NCI-H2029 treated with DMSO at 0.1 percent for 48 hours (cell line): Measurements from ENCODE around the gene SLC29A3.
"Not testable (repeated sequence)": the region's sequence is repeated elsewhere in the genome, so short reads cannot be mapped to it uniquely, and the experiment has no call there.

Experiments used
- DNase-seq: peaks from one replicate; lab custom pipeline; 2025; lab: John Stamatoyannopoulos, UW

SLC29A3 gene

DNA sequence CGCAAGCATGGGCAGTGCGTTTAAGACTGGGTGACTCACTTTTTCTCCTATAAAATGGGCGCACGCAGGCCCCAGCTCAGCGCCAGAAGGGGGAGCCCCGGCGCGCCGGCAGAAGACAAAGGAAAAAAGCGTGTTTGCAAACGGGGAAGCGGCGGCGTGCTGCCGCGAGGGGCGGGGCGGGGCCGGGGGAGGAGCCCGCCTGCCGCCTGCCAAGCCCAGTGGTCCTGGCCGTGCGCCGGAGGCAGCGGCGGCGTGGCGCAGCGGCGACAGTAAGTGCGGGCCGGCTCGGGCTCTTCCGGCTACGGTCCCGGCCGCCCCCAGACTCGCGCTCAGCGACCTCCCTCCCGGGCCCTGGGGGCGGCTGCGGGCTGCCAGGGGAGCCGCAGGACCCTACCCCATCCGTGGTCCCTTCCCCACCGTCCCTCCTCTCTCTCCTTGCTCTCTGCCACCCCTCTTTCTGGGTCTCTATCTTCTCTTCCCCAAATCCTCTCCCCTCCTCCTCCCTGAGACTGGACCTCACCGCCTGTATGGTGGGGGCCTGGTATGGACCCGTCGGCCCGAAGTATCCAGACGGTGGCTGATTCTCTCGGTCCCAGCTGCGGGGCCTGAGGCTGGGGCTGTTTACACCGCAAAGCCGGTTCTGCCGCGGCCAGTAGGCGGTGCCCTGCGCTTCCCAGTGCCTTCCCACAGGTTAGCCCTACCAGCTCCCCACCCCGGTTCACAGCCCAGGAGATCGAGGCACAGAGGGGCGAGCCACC, at the start of gene SLC29A3:
TSS of gene SLC29A3 (plus strand) at position 218 of the 758 bp plus-strand sequence. CDS start at position 269, 51 bp downstream.
- no peak for DNase-seq

GRCh38 chr10:71269301-71270288, 49.5 kb upstream of the SLC29A3 start:
- DNase-seq, result no peak

DNA sequence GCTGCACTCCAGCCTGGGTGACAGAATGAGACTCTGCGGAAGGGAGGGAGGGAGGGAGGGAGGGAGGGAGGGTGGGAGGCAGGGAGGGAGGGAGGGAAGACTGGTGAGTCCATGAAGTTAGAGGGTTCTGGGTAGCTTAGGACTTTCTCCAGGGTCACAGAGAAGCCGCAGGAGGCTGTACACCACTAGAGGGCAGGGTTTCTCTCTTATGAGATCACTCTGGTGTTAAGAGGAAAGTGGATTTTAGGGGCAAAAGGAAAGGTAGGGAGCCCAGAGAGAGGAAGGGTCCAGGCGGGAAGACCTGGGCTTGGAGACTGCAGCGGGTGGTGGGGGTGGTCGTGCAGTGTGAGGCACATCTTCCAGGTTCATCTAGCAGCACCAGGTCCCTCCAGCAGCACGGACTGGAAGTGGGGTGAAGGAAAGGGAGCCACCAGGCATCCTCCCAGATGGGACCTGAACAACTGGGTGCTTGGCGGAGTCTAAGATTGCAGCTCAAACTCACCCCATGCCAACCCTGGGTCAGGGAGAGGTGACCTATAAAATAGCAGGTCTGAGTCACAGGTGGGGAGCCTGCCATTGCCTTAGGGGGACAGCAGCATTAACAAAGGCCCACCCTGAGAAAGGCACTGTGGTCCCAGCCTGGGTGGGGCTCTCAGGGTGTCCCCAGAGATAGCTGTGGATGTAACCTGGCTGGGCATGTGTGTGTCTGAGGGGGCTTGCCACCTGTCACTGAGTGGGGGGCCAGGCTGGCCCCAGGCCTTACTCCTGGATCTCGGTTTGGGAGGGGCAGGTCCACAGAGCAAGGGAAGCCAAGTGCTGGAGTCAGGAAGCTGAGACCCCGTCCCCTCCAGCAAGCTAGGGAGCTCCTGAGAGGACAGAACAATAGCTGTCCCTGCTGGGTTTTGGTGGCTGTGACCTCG, 48.5 kb upstream of the SLC29A3 start:
- DNase-seq, result no peak

DNA sequence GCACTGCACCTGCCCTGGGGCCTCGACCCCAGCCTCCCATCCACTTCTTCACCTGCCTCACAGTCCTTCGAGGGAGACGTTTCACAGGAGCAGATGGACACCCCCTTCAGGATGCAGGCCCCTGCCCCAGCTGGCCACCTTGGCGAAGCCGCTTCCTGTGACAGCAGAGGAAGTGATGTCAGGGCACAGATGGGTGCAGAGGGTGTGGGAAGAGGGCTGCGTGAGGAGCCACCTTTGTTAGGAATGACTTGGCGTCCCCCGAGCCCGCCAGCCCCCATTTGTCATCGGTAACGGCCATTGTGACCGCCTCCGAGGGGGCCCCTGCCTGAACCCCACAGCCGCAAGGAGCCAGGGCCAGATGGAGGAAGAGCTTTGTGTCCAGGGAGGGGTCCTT, 47.4 kb upstream of the SLC29A3 start:
- DNase-seq, result no peak

DNA sequence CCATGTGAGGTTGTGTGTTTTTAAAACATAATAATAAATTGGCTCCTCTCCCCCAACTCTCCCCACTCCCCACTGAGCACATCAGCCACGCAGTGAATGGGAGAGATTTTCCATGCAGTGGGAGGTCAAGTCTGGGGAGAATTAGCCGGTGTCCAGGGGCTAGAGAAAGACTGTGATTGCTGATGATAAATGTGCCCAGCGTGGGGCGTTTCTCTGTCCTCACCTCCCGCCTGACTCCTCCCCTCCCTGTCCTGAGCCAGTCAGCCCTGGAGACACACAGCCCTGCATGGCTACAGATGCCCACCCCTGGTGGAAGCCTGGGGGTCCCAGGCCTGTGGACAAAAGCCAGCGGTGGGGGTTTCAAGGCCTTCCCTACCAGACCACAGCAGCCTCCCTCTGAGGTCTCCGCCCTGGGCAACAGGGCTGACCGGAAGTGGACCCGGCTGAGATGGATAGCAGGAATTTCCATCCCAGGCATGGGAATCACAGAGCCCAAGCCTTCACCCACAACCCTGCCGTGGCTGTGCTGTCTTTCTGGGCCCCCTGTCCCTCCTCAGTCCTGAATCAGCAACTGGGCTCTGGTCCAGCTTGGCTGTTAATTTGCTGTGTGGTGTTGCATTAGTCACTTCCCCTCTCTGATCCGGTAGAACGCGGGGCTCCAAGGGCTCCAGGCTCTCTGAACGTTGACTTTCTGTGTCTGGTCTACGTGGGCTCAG, 46.8 kb upstream of the SLC29A3 start:
- DNase-seq, result no peak

DNA sequence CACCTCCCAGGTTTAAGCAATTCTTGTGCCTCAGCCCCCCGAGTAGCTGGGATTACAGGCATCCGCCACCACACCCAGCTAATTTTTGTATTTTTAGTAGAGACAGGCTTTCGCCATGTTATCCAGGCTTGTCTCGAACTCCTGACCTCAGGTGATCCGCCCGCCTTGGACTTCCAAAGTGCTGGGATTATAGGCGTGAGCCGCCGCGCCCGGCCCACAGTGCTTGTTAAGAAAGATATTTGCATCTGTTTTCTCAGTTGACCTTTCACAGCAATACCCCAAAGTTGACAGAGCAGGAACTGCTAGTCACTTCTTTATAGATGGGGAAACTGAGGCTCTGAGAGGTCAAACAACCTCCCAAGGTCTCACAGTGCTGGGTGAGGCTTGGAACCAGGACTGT, 46.1 kb upstream of the SLC29A3 start:
- DNase-seq, result not testable (repeated sequence)

- DNase-seq, result no peak
Observed at GRCh38 chr10:71273506-71273905, 45.6 kb upstream of the SLC29A3 start.

GRCh38 chr10:71274901-71275796, 43.9 kb upstream of the SLC29A3 start:
- DNase-seq, result no peak

- no peak for DNase-seq
Observed at GRCh38 chr10:71276873-71277272, 42.2 kb upstream of the SLC29A3 start.

GRCh38 chr10:71277914-71278665, 41.0 kb upstream of the SLC29A3 start:
- DNase-seq, result no peak

DNA sequence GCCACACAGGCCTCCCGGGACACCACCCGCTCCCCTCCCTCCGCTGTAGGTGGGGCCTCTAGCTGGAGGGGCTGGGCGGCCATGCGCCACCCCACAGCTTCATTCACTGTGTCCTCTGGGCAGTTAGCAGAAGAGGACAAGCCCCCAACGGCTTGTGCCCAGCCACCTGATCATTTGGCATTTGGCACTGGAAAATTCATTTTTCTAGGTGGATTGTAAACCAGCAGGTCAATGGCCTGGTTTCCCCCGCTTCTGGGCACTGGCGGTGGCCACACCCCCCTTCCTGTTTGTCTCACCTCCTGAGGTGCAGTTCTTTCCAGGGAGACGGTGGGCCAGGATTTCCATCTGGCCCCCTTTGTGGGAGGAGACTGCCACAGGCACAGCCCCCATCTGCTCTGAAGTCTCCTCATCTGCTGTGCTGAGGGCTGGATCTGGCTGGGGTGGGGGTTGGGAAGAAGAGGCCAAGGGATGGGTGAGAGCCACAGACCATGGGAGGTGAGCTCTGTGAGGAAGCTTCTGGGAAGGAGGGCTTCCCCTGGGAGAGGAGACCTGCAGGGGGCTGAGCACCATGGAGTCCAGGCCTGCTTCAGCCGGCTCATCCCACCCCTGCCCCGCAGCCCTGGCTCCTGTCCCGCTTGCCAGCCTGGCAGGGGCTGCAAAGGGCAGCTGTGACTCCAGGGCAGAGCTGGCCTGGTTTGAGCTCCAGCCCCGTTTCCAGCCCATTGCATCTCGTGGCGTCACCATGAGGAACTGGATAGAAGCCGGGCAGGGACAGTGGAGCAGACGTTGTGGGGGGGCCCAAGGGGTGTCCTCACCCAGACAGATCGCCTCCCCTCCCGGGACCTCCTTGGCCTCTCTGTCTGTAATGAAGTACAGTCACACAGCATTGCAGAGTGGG, 40.1 kb upstream of the SLC29A3 start:
- DNase-seq, result no peak

GRCh38 chr10:71279590-71280170, 39.4 kb upstream of the SLC29A3 start:
- no peak for DNase-seq

DNA sequence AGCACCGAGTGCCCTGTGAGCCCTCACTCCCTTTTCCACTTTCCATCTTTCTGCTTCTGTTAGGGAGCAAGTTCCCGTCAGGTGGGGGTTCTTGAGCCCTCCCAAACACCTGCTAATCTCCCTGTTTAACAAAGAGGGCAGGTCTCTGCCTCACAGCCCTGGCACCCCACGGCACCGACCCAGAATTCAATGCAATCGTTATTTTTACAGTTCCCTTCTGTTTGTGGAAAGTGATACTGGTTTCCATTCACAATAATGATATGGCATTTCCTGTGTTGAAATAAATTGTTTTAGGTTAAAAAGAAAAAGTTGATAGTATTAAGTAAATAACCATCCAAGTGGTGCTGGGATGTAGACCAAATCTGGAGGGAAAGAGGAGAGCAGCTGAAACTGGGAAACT, 38.8 kb upstream of the SLC29A3 start:
- DNase-seq, result no peak

DNA sequence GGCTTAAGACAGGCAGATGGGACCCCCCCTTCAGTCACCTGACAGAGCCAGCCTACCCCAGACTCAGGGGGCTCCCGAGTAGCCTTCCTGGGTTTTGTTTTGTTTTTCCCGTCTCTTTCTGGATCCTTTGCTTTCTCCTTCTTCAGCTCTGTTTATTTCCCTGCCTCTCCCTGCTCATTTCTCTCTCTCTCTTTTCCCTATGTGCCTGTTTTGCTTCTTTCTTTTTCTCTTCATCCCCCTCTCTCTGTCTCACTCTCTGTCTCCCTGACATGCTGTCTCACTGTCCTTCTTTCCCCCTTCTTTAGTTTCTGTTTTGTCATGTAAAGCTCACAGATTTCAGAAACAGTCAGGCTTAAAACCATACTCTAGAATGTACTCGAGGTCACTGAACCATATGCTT, 38.2 kb upstream of the SLC29A3 start:
- DNase-seq, result no peak

DNA sequence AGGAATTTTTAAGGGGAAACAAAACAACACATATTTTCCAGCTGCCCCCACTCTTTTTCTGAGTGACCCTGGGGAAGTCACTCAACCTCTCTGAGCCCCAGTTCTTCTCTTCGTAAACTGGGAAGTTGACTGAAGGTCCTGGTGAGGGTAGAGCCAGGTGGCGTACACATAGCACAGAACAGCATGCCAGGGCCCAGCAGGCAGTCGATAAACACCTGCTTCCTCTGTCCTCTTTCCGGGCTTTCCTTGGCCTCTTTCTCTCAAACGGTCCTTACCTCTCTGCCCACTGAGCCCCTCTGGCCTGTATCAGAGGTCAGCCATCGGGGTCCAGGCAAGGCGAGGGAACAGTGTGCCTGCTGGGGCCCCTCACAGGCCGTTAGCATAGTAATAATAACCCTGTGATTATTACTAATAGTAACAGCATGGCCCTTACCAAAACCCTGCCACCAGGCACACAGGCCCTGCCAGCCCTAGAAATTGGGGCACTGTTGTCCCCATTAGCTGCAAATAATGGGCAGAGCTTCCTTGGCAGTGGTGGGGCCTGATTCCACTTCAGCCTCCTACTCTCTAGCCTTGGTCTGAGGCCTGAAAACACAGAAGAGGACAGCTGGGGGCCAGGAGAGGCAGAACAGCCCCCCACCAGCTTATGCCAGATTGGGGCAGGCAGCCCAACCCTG, 37.3 kb upstream of the SLC29A3 start:
- no peak for DNase-seq

DNA sequence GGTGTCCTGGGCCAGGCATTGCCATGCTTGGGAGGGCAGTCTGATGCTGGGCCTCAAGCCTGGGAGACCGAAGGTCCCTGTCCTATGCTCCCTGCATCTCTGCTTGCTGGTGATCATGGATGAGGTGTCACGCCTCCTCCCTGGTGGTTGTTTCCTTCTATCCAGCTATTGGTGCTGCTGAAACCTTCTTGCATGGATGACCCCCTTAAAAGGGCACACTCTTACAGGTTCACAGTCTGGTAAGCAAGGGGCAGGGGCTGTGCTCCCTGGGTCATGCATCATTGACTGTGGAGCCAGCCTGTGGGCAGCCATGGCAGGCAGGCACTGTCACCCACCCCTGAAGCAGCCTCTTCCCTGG, 36.8 kb upstream of the SLC29A3 start:
- no peak for DNase-seq

GRCh38 chr10:71283410-71283809, 35.6 kb upstream of the SLC29A3 start:
- no peak for DNase-seq

DNA sequence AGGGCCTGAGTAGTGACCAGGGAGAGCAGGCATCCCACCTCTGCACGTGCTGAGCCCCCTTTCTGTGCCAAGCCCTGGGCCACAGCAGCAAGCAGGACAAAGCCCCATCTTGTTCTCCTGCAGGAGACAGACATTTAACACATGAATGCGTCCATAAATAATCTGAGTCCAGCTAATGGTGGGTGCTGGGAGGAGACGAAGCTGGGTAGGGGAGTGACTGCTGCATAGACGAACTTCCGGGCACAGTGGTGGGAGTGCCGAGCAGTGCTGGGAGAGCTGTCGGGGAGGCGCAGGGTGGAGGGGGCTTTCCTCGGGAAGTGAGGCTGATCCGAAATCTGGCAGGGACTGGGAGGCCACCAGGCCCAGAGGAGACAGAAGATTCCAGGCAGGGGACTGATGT, 35.2 kb upstream of the SLC29A3 start:
- DNase-seq, result no peak
